HepG2 (cell line): ENCODE data around the gene UBB.

Experiments used
- HNF4G ChIP-seq, 2 experiments: sonication (generic) in 1 of 2; formaldehyde crosslinking in 1 of 2; IDR thresholded peaks; 2 replicates each; pipeline versions ENCODE4 v1.4.0 to v1.6.1; 2011 to 2020; ENCODE audit warnings: borderline replicate concordance in 2 of 2, low read depth in 2 of 2, mild to moderate bottlenecking in 2 of 2, low read length in 1 of 2, missing genetic modification reagents in 1 of 2, moderate library complexity in 1 of 2
- MYC ChIP-seq: sonication (generic); formaldehyde crosslinking; IDR thresholded peaks from 2 replicates; pipeline ENCODE4 v1.9.0; 2021; ENCODE audit warnings: missing genetic modification reagents, borderline replicate concordance
- REST ChIP-seq, 2 experiments: IDR thresholded peaks; 2 replicates each; pipeline ENCODE4 v1.6.1; 2011 to 2012; ENCODE audit warnings: low read length in 2 of 2, borderline replicate concordance in 1 of 2, low read depth in 1 of 2, mild to moderate bottlenecking in 1 of 2, moderate library complexity in 1 of 2
- SRSF1 ChIP-seq: fragments of 200-400 bp; formaldehyde crosslinking; optimal IDR thresholded peaks from 2 replicates; pipeline ENCODE3; 2017; ENCODE audit warnings: mild to moderate bottlenecking, low read depth, low read length, moderate library complexity
- TF ChIP-seq, protein P1 (sequence below): sonication (generic); formaldehyde crosslinking; IDR thresholded peaks from 2 replicates; pipeline ENCODE4 v1.5.0; 2020; ENCODE audit warnings: mild to moderate bottlenecking, missing genetic modification reagents, moderate library complexity

- TF ChIP-seq HNF4G (IDR thresholded peaks at IDR 0.05; ENCODE audit: borderline replicate concordance, low read depth, low read length) (no peak), HNF4G (CRISPR knock-in tag; IDR thresholded peaks at IDR 0.05; ENCODE audit: borderline replicate concordance, low read depth) (no peak), REST (IDR thresholded peaks at IDR 0.05; ENCODE audit: borderline replicate concordance in 1 of 2, low read depth in 1 of 2, low read length in 2 of 2) (no peak), MYC (CRISPR knock-in tag) (no peak), SRSF1 (no peak)
- TF ChIP-seq, protein P1, sequence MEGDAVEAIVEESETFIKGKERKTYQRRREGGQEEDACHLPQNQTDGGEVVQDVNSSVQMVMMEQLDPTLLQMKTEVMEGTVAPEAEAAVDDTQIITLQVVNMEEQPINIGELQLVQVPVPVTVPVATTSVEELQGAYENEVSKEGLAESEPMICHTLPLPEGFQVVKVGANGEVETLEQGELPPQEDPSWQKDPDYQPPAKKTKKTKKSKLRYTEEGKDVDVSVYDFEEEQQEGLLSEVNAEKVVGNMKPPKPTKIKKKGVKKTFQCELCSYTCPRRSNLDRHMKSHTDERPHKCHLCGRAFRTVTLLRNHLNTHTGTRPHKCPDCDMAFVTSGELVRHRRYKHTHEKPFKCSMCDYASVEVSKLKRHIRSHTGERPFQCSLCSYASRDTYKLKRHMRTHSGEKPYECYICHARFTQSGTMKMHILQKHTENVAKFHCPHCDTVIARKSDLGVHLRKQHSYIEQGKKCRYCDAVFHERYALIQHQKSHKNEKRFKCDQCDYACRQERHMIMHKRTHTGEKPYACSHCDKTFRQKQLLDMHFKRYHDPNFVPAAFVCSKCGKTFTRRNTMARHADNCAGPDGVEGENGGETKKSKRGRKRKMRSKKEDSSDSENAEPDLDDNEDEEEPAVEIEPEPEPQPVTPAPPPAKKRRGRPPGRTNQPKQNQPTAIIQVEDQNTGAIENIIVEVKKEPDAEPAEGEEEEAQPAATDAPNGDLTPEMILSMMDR (CRISPR knock-in tag): no peak
Observed at GRCh38 chr17:16361874-16362273, 19.0 kb upstream of the UBB start.
